Measurements from ENCODE around the gene SYT15.
"Not testable (repeated sequence)": the region's sequence is repeated elsewhere in the genome, so short reads cannot be mapped to it uniquely, and the experiment has no call there.

DNA sequence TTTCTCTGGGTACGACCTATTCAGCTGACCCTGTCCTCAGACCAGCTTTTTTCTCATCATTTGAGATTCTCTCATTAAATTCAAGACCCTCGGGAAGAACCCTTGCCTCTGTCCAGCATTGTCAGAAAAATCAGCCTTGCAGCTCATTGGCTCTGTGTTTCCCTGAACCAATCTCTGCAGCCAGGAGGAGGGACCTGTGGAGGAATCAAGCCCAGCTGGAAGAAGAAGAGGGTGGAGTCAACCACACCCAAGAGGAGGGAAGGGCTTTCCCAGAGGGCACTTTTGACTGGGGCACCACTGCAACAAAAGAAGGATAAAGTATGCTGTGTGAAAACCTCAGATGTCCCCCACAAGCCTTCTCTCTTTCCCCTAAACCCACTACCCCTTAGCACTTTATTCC lies 8.3 kb upstream of the SYT15 start:
- TF ChIP-seq, protein P1, sequence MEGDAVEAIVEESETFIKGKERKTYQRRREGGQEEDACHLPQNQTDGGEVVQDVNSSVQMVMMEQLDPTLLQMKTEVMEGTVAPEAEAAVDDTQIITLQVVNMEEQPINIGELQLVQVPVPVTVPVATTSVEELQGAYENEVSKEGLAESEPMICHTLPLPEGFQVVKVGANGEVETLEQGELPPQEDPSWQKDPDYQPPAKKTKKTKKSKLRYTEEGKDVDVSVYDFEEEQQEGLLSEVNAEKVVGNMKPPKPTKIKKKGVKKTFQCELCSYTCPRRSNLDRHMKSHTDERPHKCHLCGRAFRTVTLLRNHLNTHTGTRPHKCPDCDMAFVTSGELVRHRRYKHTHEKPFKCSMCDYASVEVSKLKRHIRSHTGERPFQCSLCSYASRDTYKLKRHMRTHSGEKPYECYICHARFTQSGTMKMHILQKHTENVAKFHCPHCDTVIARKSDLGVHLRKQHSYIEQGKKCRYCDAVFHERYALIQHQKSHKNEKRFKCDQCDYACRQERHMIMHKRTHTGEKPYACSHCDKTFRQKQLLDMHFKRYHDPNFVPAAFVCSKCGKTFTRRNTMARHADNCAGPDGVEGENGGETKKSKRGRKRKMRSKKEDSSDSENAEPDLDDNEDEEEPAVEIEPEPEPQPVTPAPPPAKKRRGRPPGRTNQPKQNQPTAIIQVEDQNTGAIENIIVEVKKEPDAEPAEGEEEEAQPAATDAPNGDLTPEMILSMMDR (IDR thresholded peaks at IDR 0.05): not testable (repeated sequence)
- TF ChIP-seq POLR2AphosphoS5 (IDR thresholded peaks at IDR 0.05; ENCODE audit: low read depth, low read length); SIN3A (IDR thresholded peaks at IDR 0.05; ENCODE audit: borderline replicate concordance, insufficient read depth, low read depth, low read length): not testable (repeated sequence)
- TF ChIP-seq, protein P2, sequence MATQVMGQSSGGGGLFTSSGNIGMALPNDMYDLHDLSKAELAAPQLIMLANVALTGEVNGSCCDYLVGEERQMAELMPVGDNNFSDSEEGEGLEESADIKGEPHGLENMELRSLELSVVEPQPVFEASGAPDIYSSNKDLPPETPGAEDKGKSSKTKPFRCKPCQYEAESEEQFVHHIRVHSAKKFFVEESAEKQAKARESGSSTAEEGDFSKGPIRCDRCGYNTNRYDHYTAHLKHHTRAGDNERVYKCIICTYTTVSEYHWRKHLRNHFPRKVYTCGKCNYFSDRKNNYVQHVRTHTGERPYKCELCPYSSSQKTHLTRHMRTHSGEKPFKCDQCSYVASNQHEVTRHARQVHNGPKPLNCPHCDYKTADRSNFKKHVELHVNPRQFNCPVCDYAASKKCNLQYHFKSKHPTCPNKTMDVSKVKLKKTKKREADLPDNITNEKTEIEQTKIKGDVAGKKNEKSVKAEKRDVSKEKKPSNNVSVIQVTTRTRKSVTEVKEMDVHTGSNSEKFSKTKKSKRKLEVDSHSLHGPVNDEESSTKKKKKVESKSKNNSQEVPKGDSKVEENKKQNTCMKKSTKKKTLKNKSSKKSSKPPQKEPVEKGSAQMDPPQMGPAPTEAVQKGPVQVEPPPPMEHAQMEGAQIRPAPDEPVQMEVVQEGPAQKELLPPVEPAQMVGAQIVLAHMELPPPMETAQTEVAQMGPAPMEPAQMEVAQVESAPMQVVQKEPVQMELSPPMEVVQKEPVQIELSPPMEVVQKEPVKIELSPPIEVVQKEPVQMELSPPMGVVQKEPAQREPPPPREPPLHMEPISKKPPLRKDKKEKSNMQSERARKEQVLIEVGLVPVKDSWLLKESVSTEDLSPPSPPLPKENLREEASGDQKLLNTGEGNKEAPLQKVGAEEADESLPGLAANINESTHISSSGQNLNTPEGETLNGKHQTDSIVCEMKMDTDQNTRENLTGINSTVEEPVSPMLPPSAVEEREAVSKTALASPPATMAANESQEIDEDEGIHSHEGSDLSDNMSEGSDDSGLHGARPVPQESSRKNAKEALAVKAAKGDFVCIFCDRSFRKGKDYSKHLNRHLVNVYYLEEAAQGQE (IDR thresholded peaks at IDR 0.05; ENCODE audit: insufficient read depth in 1 of 2, low read depth in 2 of 2, low read length in 1 of 2): not testable (repeated sequence)
